Measurements from ENCODE around the gene MOCS1.
A peak's percentile ranks its signal among the peaks of the same experiment; 100 is the strongest.
"Not testable (repeated sequence)": the region's sequence is repeated elsewhere in the genome, so short reads cannot be mapped to it uniquely, and the experiment has no call there.

Gene MOCS1

GRCh38 chr6:39934131-39934757, at the start of gene MOCS1:
TSS of gene MOCS1 (minus strand) at chr6:39934462. CDS start at chr6:39934417, 45 bp downstream.
- in situ Hi-C loops (cut with HindIII; ENCODE audit: low pct_unique_long_range_greater_than_20kb, low sequenced_read_pairs) = no loop called here
- TF ChIP-seq JUND (IDR thresholded peaks at IDR 0.05; ENCODE audit: low read depth) = no peak
- DNase-seq (ENCODE audit: low read depth in 1 of 2, low spot score in 1 of 2) = peak; percentile 69 to 74

GRCh38 chr6:39984051-39984450, 49.8 kb upstream of the MOCS1 start:
- DNase-seq (ENCODE audit: low read depth in 1 of 2, low spot score in 1 of 2) = no peak
- in situ Hi-C loops (cut with HindIII; ENCODE audit: low pct_unique_long_range_greater_than_20kb, low sequenced_read_pairs) = no loop called here
- no peak for TF ChIP-seq JUND (IDR thresholded peaks at IDR 0.05; ENCODE audit: low read depth)

GRCh38 chr6:39983193-39983592, 48.9 kb upstream of the MOCS1 start:
- in situ Hi-C loops (cut with HindIII; ENCODE audit: low pct_unique_long_range_greater_than_20kb, low sequenced_read_pairs) = no loop called here
- TF ChIP-seq JUND (IDR thresholded peaks at IDR 0.05; ENCODE audit: low read depth) = no peak
- no peak for DNase-seq (ENCODE audit: low read depth in 1 of 2, low spot score in 1 of 2)

GRCh38 chr6:39982720-39983119, 48.5 kb upstream of the MOCS1 start:
- no peak for TF ChIP-seq JUND (IDR thresholded peaks at IDR 0.05; ENCODE audit: low read depth)
- no peak for DNase-seq (ENCODE audit: low read depth in 1 of 2, low spot score in 1 of 2)
- in situ Hi-C loops (cut with HindIII; ENCODE audit: low pct_unique_long_range_greater_than_20kb, low sequenced_read_pairs) = no loop called here

GRCh38 chr6:39980839-39981580, 46.7 kb upstream of the MOCS1 start:
- DNase-seq (ENCODE audit: low read depth in 1 of 2, low spot score in 1 of 2) = peak; percentile 25 to 59
- TF ChIP-seq JUND (IDR thresholded peaks at IDR 0.05; ENCODE audit: low read depth) = no peak
- in situ Hi-C loops (cut with HindIII; ENCODE audit: low pct_unique_long_range_greater_than_20kb, low sequenced_read_pairs) = no loop called here

GRCh38 chr6:39979461-39980328, 45.4 kb upstream of the MOCS1 start:
- no peak for DNase-seq (ENCODE audit: low read depth in 1 of 2, low spot score in 1 of 2)
- TF ChIP-seq JUND (IDR thresholded peaks at IDR 0.05; ENCODE audit: low read depth) = no peak
- in situ Hi-C loops (cut with HindIII; ENCODE audit: low pct_unique_long_range_greater_than_20kb, low sequenced_read_pairs) = no loop called here

GRCh38 chr6:39978240-39978639, 44.0 kb upstream of the MOCS1 start:
- TF ChIP-seq JUND (IDR thresholded peaks at IDR 0.05; ENCODE audit: low read depth) = no peak
- DNase-seq (ENCODE audit: low read depth in 1 of 2, low spot score in 1 of 2) = no peak
- in situ Hi-C loops (cut with HindIII; ENCODE audit: low pct_unique_long_range_greater_than_20kb, low sequenced_read_pairs) = no loop called here

- in situ Hi-C loops (cut with HindIII; ENCODE audit: low pct_unique_long_range_greater_than_20kb, low sequenced_read_pairs) = no loop called here
- TF ChIP-seq JUND (IDR thresholded peaks at IDR 0.05; ENCODE audit: low read depth) = no peak
- DNase-seq (ENCODE audit: low read depth in 1 of 2, low spot score in 1 of 2) = no peak
Measured at GRCh38 chr6:39973661-39974060, 39.4 kb upstream of the MOCS1 start.

GRCh38 chr6:39972717-39973116, 38.5 kb upstream of the MOCS1 start:
- in situ Hi-C loops (cut with HindIII; ENCODE audit: low pct_unique_long_range_greater_than_20kb, low sequenced_read_pairs) = not testable (repeated sequence)

GRCh38 chr6:39971131-39971530, 36.9 kb upstream of the MOCS1 start:
- in situ Hi-C loops (cut with HindIII; ENCODE audit: low pct_unique_long_range_greater_than_20kb, low sequenced_read_pairs); DNase-seq (ENCODE audit: low read depth in 1 of 2, low spot score in 1 of 2): not testable (repeated sequence)

More at GRCh38 chr6:39972717-39973116, 38.5 kb upstream of the MOCS1 start:
- not testable (repeated sequence) for DNase-seq (ENCODE audit: low read depth in 1 of 2, low spot score in 1 of 2)

- TF ChIP-seq JUND (IDR thresholded peaks at IDR 0.05; ENCODE audit: low read depth) = no peak
- in situ Hi-C loops (cut with HindIII; ENCODE audit: low pct_unique_long_range_greater_than_20kb, low sequenced_read_pairs) = no loop called here
- no peak for DNase-seq (ENCODE audit: low read depth in 1 of 2, low spot score in 1 of 2)
Measured at GRCh38 chr6:39965751-39966150, 31.5 kb upstream of the MOCS1 start.

GRCh38 chr6:39964530-39964929, 30.3 kb upstream of the MOCS1 start:
- TF ChIP-seq JUND (IDR thresholded peaks at IDR 0.05; ENCODE audit: low read depth) = no peak
- no peak for DNase-seq (ENCODE audit: low read depth in 1 of 2, low spot score in 1 of 2)
- in situ Hi-C loops (cut with HindIII; ENCODE audit: low pct_unique_long_range_greater_than_20kb, low sequenced_read_pairs) = no loop called here

GRCh38 chr6:39964094-39964493, 29.8 kb upstream of the MOCS1 start:
- no peak for TF ChIP-seq JUND (IDR thresholded peaks at IDR 0.05; ENCODE audit: low read depth)
- DNase-seq (ENCODE audit: low read depth in 1 of 2, low spot score in 1 of 2) = no peak
- in situ Hi-C loops (cut with HindIII; ENCODE audit: low pct_unique_long_range_greater_than_20kb, low sequenced_read_pairs) = no loop called here
